ENCODE measurements around the gene KDM1A. TPM values are rescaled to one million over a fixed set of nuclear protein-coding genes. Genes with fewer than 3 reads are reported as not detected.

Gene KDM1A
- total RNA-seq, 1 donor, result 101 TPM

DNA sequence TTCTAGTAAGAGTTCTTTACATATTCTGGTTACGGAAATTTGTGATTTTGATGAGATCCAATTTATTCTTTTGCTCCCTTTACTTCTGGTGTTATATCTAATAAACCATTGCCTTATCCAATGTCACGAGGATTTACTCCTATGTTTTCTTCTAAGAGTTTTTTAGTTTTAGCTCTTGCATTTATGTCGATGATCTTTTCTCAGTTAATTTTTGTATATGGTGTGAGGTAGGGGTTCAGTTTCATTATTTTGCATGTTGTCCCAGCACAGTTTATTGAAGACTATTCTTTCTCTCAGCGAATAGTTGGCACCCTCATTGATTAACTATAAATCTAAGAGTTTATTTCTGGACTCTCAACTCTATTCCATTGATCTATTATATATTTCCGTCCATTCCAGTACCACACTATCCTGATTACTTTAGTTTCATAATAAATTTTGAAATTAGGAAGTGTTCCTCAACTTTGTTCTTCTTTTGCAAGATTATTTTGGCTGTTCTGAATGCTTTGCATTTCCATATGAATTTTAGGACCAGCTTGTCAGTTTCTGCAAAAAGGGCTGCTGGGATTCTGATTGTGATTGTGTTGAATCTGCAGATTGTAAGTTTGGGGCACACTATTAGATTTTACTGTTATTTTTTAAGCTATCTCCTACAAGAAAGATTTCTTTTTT lies 4.0 kb downstream of the KDM1A start:
- Histone ChIP-seq H3K4me3 (ENCODE audit: insufficient read depth, low read length) (no peak overlapping the region), H3K36me3 (ENCODE audit: insufficient read depth, low read length) (no peaks in the 10 kb centered on the region), H2AFZ (ENCODE audit: low read length) (no peak overlapping the region), H3K27ac (ENCODE audit: low read depth, low read length) (no peak overlapping the region), H4K20me1 (ENCODE audit: insufficient read depth, low read length) (peaks cover 66% of the 10 kb centered on the region), H3K27me3 (ENCODE audit: insufficient read depth, low read length) (no peaks in the 10 kb centered on the region), H3K9me3 (ENCODE audit: low read depth, low read length) (no peaks in the 10 kb centered on the region), H3K4me1 (ENCODE audit: insufficient read depth, low read length) (peaks cover 13% of the 10 kb centered on the region), H3K79me2 (ENCODE audit: insufficient read depth, low read length) (peaks cover 93% of the 10 kb centered on the region), H3K4me2 (ENCODE audit: insufficient read depth, low read length) (no peak overlapping the region)
- DNase-seq (ENCODE audit: insufficient read length, low spot score, missing footprints), result no peak
- TF ChIP-seq, protein P1, sequence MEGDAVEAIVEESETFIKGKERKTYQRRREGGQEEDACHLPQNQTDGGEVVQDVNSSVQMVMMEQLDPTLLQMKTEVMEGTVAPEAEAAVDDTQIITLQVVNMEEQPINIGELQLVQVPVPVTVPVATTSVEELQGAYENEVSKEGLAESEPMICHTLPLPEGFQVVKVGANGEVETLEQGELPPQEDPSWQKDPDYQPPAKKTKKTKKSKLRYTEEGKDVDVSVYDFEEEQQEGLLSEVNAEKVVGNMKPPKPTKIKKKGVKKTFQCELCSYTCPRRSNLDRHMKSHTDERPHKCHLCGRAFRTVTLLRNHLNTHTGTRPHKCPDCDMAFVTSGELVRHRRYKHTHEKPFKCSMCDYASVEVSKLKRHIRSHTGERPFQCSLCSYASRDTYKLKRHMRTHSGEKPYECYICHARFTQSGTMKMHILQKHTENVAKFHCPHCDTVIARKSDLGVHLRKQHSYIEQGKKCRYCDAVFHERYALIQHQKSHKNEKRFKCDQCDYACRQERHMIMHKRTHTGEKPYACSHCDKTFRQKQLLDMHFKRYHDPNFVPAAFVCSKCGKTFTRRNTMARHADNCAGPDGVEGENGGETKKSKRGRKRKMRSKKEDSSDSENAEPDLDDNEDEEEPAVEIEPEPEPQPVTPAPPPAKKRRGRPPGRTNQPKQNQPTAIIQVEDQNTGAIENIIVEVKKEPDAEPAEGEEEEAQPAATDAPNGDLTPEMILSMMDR (IDR thresholded peaks at IDR 0.05; ENCODE audit: extremely low read depth, low read depth, low read length), result no peak

DNA sequence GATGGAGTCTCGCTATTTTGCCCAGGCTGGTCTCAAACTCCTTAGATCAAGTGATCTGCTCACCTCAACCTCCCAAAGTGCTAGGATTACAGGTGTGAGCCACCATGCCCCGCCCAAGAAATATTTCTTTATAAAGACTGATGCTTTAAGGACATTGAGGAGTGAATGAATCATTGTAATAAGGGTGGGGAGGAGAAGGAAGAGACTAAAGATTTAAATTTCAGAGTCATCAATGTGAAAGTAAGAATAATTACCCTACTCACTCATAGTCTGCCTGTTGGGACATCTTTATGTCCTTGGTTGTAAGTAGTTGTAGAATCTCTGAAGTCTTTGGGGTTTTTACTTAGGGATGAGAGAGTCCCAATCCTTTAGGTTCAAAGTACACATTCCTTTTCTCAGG lies 7.3 kb downstream of the KDM1A start:
- Histone ChIP-seq H4K20me1 (ENCODE audit: insufficient read depth, low read length) (peaks cover 58% of the 10 kb centered on the region), H3K79me2 (ENCODE audit: insufficient read depth, low read length) (peaks cover 97% of the 10 kb centered on the region), H3K4me3 (ENCODE audit: insufficient read depth, low read length) (no peak overlapping the region), H3K4me1 (ENCODE audit: insufficient read depth, low read length) (peaks cover 3% of the 10 kb centered on the region), H3K36me3 (ENCODE audit: insufficient read depth, low read length) (no peaks in the 10 kb centered on the region), H3K4me2 (ENCODE audit: insufficient read depth, low read length) (no peak overlapping the region), H3K27ac (ENCODE audit: low read depth, low read length) (no peak overlapping the region), H3K9me3 (ENCODE audit: low read depth, low read length) (no peaks in the 10 kb centered on the region), H2AFZ (ENCODE audit: low read length) (no peak overlapping the region), H3K27me3 (ENCODE audit: insufficient read depth, low read length) (no peaks in the 10 kb centered on the region)
- no peak for DNase-seq (ENCODE audit: insufficient read length, low spot score, missing footprints)
- TF ChIP-seq, protein P1 (IDR thresholded peaks at IDR 0.05; ENCODE audit: extremely low read depth, low read depth, low read length), result no peak

DNA sequence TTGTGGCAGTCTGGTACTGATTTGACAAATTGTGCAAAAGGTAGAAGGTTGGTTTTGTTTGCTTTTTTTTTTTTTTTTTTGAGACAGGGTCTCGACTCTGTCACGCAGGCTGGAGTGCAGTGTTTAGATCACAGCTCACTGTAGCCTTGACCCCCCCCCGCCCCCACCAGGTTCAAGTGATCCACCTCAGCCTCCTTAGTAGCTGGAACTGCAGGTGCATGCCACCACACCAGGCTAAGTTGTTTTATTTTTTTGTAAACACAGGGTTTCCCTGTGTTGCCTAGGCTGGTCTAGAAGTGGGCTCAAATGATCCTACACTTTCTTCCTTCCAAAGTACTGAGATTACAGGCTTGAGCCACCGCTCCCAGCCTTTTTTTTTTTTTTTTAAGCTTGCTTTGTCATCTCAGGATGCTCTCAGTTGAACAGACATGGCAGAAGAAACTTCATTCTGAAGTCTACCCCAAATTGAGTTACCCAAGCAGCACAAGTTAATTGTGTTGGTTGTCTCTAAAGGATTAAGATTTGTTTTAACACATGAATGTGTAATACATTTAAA lies 8.2 kb downstream of the KDM1A start:
- no peak overlapping the region for H3K27ac ChIP-seq (ENCODE audit: low read depth, low read length)
- H3K36me3 ChIP-seq (ENCODE audit: insufficient read depth, low read length), result no peaks in the 10 kb centered on the region
- no peak overlapping the region for H2AFZ ChIP-seq (ENCODE audit: low read length)
- H3K9me3 ChIP-seq (ENCODE audit: low read depth, low read length), result no peaks in the 10 kb centered on the region
- DNase-seq (ENCODE audit: insufficient read length, low spot score, missing footprints), result no peak
- H3K4me2 ChIP-seq (ENCODE audit: insufficient read depth, low read length), result no peak overlapping the region
- no peak overlapping the region for H3K4me3 ChIP-seq (ENCODE audit: insufficient read depth, low read length)
- peaks cover 96% of the 10 kb centered on the region for H3K79me2 ChIP-seq (ENCODE audit: insufficient read depth, low read length)
- TF ChIP-seq, protein P1 (IDR thresholded peaks at IDR 0.05; ENCODE audit: extremely low read depth, low read depth, low read length), result no peak
- H3K4me1 ChIP-seq (ENCODE audit: insufficient read depth, low read length), result peaks cover 3% of the 10 kb centered on the region
- H3K27me3 ChIP-seq (ENCODE audit: insufficient read depth, low read length), result no peaks in the 10 kb centered on the region
- H4K20me1 ChIP-seq (ENCODE audit: insufficient read depth, low read length), result peaks cover 49% of the 10 kb centered on the region

DNA sequence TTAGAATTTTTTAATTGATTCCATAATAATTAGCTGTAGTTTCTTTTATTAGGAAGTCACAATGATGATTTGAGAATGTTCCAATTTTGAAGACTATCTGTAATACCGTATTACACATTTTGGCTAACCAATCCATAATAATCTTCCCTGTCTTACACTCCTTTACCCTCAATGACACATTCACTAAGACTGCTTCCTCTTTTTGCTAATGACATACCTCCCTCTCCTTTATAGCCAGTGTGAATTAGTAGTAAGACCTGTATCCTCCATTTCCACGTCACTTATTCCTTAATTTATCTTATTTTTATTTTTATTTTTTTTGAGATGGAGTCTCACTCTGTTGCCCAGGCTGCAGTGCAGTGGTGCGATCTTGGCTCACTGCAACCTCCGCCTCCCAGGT lies 10.1 kb downstream of the KDM1A start:
- H4K20me1 ChIP-seq (ENCODE audit: insufficient read depth, low read length), result peaks cover 40% of the 10 kb centered on the region
- DNase-seq (ENCODE audit: insufficient read length, low spot score, missing footprints), result peak; percentile 32
- H3K9me3 ChIP-seq (ENCODE audit: low read depth, low read length), result no peaks in the 10 kb centered on the region
- TF ChIP-seq, protein P1 (IDR thresholded peaks at IDR 0.05; ENCODE audit: extremely low read depth, low read depth, low read length), result no peak
- H2AFZ ChIP-seq (ENCODE audit: low read length), result no peak overlapping the region
- H3K27me3 ChIP-seq (ENCODE audit: insufficient read depth, low read length), result no peaks in the 10 kb centered on the region
- peaks cover 3% of the 10 kb centered on the region for H3K4me1 ChIP-seq (ENCODE audit: insufficient read depth, low read length)
- H3K4me2 ChIP-seq (ENCODE audit: insufficient read depth, low read length), result no peak overlapping the region
- H3K4me3 ChIP-seq (ENCODE audit: insufficient read depth, low read length), result no peak overlapping the region
- no peak overlapping the region for H3K27ac ChIP-seq (ENCODE audit: low read depth, low read length)
- H3K36me3 ChIP-seq (ENCODE audit: insufficient read depth, low read length), result no peaks in the 10 kb centered on the region
- peaks cover 96% of the 10 kb centered on the region for H3K79me2 ChIP-seq (ENCODE audit: insufficient read depth, low read length)
